HUES6 (cell line): ENCODE results near the gene CEP104.

ENCODE experiments used
- H3K27ac ChIP-seq: 2 replicates; pipeline ENCODE4 v1.7.0; 2013; ENCODE audit warnings: low read depth, mild to moderate bottlenecking, low read length, inconsistent platforms
- H3K27me3 ChIP-seq: 2 replicates; pipeline ENCODE4 v1.6.1; 2013; ENCODE audit warnings: low read length; ENCODE audit not compliant: control insufficient read depth, insufficient read depth
- H3K36me3 ChIP-seq: 2 replicates; pipeline ENCODE4 v1.6.1; 2013; ENCODE audit warnings: low read length; ENCODE audit not compliant: control insufficient read depth, insufficient read depth
- H3K4me1 ChIP-seq: 2 replicates; pipeline ENCODE4 v1.6.1; 2013; ENCODE audit warnings: low read length; ENCODE audit not compliant: control insufficient read depth, insufficient read depth
- H3K4me3 ChIP-seq: 2 replicates; pipeline ENCODE4 v1.5.1; 2013; ENCODE audit warnings: low read depth, low read length
- H3K9ac ChIP-seq: one replicate; pipeline ENCODE4 v1.6.1; 2013; ENCODE audit warnings: mild to moderate bottlenecking, low read length
- H3K9me3 ChIP-seq: 2 replicates; pipeline ENCODE4 v1.6.1; 2013; ENCODE audit warnings: low read depth, low read length; ENCODE audit not compliant: control insufficient read depth, insufficient read depth

CEP104 gene

DNA sequence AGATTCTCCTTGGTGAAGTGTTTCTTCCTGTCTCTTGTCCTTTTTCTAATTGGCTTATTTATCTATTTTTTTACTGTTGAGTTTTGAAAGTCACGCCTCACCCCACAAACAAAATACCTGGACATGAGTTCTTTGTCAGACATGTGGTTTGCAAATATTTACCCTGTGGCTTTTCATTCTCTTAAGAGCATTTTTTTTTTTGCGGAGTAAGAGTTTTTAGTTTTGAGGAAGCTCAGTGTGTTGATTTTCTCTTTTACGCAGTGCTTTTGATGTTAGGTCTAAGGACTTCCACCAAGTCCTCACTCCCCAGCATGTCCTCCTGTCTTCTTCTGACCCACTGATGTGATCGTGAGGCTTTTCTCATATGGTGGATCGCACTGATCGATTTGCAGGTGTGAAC lies 7.9 kb upstream of the CEP104 start:
- Histone ChIP-seq H3K9ac (no peak overlapping the region), H3K4me3 (no peak overlapping the region), H3K27ac (no peak overlapping the region), H3K9me3 (no peaks in the 10 kb centered on the region), H3K4me1 (peaks cover 5% of the 10 kb centered on the region; the same call in 1 of the 2 replicates), H3K27me3 (no peaks in the 10 kb centered on the region), H3K36me3 (0 out of 2 replicates have a peak, but pooled peaks cover 5% of the 10 kb centered on the region)

DNA sequence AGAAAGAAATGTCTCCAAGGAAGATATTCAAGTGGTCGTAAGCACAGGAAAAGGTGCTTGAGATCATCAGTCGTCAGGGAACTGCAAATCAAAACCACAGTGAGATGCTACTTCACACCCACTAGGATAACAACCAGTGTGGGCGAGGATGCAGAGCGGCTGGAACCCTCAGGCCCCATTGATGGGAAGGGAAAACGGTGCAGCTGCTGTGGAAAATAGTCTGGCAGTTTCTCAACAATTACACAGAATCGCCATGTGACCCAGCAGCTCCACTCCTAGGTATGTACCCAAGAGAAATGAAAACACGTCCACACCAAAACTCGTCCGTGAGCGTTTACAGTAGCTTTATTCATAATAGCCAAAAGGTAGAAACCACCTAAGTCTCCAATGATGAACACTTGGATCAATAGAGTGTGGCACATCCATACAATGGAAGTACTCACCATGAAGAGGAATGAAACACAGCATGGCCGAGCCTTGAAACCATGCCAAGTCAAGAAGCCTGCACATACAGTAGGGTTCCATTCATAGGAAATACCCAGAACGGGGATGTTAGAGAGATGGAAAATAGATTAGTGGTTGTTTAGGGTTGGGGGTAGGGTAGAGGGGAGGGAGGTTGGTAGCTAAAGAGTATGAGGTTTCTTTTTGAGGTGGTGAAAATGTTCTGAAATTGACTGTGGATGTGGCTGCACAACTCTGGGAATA lies 6.4 kb upstream of the CEP104 start:
- H3K27ac ChIP-seq: no peak overlapping the region
- H3K9ac ChIP-seq: no peak overlapping the region
- H3K4me3 ChIP-seq: no peak overlapping the region
- H3K9me3 ChIP-seq: no peaks in the 10 kb centered on the region
- H3K27me3 ChIP-seq: peaks cover 12% of the 10 kb centered on the region; the same call in 1 of the 2 replicates
- H3K4me1 ChIP-seq: peaks cover 10% of the 10 kb centered on the region; the same call in 1 of the 2 replicates
- 0 out of 2 replicates have a peak, but pooled peaks cover 3% of the 10 kb centered on the region for H3K36me3 ChIP-seq

DNA sequence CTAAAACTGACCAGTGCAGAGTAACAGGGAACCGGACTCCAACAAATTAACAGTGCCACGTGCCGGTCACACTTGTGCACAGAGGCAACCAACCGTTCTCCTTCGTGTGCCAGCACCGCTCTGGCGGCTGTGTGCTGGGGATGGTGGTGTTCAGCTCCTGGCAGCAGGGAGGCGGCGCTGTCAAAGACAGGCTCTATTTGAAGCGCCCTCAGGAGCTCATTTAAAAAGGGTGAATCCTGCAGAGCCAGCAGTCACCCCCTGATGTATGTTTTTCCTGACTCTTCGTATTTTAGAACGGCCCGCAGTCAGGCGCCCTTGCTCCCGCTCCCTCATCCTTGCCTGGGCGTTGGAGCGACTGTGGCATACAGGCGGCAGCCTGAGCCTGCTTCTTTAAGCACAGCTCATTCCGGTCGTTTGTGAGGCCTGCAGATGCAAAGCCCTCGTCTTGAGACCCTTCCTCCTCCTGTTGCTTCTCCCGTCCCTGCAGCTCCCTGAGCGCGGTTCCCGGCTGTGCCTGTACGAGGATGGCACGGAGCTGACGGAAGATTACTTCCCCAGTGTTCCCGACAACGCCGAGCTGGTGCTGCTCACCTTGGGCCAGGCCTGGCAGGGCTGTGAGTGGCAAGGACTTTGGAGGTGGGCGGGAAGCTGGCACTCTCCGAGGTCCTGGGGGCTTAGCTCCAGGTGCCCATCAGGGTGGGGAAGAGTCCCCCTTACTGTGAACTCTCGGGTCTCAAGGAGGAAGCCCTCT lies 1.4 kb upstream of the CEP104 start:
- Histone ChIP-seq H3K27me3 (peaks cover 21% of the 10 kb centered on the region; the same call in 1 of the 2 replicates), H3K4me1 (peaks cover 19% of the 10 kb centered on the region; the same call in 1 of the 2 replicates), H3K9me3 (no peaks in the 10 kb centered on the region), H3K27ac (no peak overlapping the region), H3K36me3 (no peaks in the 10 kb centered on the region), H3K9ac (no peak overlapping the region), H3K4me3 (peak overlapping the region; percentile 94)

DNA sequence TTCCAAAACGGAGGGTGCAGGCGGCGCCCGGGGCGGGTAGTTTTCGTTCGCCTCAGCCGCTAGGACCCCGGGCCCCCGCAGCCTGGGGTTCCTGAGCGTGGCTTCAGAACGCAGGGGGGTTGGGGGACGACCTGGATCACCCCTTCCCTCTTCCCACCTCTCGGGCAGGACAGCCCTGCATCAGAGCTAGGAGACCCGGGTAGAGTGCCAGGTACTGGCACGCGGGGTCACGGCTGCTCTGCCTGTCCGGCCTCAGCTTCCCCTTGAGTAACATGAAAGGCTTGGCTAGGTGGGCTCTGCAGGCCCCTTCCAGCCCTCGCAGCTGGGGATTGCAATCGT lies 749 bp upstream of the CEP104 start:
- peak overlapping the region; percentile 94 for H3K4me3 ChIP-seq
- no peaks in the 10 kb centered on the region for H3K36me3 ChIP-seq
- no peaks in the 10 kb centered on the region for H3K9me3 ChIP-seq
- H3K27ac ChIP-seq: no peak overlapping the region
- peaks cover 19% of the 10 kb centered on the region; the same call in 1 of the 2 replicates for H3K4me1 ChIP-seq
- H3K27me3 ChIP-seq: peaks cover 21% of the 10 kb centered on the region; the same call in 1 of the 2 replicates
- peak overlapping the region; percentile 35 for H3K9ac ChIP-seq

DNA sequence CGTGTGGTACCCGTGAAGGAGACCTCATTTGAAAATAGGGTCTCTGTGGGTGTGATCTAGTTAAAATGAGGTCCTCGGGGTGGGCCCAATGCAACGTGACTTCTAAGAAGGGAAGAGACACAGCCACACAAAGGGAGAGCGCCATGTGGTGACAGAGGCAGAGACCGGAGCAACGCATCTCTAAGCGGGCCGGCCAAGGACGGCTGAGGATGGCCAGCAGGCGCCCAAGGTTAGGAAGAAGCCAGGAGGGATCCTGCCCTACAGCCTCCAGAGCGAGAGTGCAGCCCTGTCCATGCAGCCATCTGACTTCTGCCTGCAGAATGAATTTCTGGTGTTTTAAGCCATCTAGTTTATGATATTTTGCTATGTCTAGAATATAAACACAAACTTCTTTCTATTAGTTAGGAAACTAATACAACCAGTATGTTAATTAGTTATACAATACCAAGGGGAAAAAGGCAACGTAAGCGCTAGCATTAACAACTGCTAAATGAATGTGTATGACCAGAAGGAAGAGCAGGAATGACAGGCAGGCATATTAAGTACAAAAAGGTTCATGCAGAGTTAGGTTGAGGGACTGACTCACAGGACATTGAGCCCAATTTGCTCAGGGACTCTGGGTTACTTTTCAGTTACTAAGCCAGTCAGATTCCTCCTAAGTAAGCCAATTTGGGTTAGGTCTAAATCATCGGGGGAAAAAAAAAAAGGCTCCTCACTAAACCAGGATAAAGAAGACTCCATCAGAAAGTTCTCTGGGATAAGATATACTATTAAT lies 4.1 kb downstream of the CEP104 start:
- no peak overlapping the region for H3K9ac ChIP-seq
- H3K9me3 ChIP-seq: no peaks in the 10 kb centered on the region
- peaks cover 21% of the 10 kb centered on the region for H3K36me3 ChIP-seq
- no peak overlapping the region for H3K27ac ChIP-seq
- H3K4me1 ChIP-seq: peaks cover 4% of the 10 kb centered on the region; the same call in 1 of the 2 replicates
- H3K4me3 ChIP-seq: no peak overlapping the region
- H3K27me3 ChIP-seq: peaks cover 4% of the 10 kb centered on the region; the same call in 1 of the 2 replicates

DNA sequence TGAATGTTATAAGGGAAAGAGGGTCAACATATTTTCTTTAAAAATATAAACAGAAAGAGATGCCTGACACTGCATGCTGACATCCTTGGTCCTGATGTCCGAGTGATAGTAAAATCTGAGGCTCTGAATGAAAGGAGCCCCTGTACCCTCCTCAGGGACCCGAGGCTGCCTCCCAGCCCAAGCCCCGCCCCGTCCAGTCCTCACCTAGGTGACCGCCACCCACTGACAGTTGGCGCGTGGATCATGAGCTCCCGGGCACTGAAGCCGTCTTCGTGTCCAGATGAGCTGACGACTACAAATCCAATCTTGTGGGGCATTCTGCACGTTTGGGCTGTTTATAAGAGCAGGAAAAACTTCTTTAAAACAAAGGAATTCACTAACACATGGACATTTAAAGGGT lies 4.9 kb downstream of the CEP104 start:
- Histone ChIP-seq H3K36me3 (peaks cover 26% of the 10 kb centered on the region), H3K4me3 (no peak overlapping the region), H3K27ac (no peak overlapping the region), H3K9me3 (no peaks in the 10 kb centered on the region), H3K4me1 (peaks cover 3% of the 10 kb centered on the region; the same call in 1 of the 2 replicates), H3K27me3 (no peaks in the 10 kb centered on the region), H3K9ac (no peak overlapping the region)

DNA sequence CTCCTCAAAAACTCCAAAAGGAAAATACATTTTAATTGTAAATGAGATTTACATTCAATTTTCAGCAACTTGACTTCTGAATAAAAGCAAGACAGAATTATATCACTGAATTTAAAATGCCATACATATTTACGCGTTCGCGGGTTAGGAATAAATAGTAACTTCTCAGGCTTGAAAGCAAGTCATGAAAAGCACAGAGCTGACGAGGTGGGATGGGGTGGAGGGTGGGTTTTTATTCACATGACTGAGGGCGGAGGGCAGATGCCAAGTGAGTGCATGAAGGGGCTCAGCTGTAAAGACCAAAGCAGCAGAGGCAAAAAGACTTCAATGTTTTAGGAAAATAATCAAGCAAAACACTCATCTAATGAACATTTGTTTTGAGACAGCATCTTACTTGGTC lies 5.7 kb downstream of the CEP104 start:
- no peak overlapping the region for H3K9ac ChIP-seq
- peaks cover 27% of the 10 kb centered on the region for H3K36me3 ChIP-seq
- no peak overlapping the region for H3K27ac ChIP-seq

DNA sequence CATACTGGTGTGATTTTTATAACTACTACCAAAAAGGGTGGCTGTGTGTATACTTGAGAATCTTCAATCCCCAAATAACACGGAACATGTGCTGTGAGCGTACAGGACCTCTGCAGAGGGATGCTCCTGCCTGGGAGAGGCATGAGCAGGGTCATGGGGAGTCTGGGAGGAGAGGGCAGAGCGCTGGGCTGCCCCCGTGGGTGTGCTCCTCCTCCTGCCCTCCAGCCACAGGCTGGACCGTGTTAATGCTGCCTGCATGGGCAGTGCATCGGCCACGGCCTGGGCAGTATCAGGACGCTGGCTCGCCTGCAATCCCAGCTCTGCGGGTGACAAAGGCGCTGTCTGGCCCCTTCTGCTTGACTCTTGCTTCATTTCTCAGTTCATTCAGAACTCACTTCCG lies 6.2 kb downstream of the CEP104 start:
- H3K4me1 ChIP-seq: peaks cover 3% of the 10 kb centered on the region; the same call in 1 of the 2 replicates

More for the DNA sequence above, 5.7 kb downstream of the CEP104 start:
- no peaks in the 10 kb centered on the region for H3K27me3 ChIP-seq
- H3K4me3 ChIP-seq: no peak overlapping the region
- H3K4me1 ChIP-seq: peaks cover 3% of the 10 kb centered on the region; the same call in 1 of the 2 replicates
- H3K9me3 ChIP-seq: no peaks in the 10 kb centered on the region

DNA sequence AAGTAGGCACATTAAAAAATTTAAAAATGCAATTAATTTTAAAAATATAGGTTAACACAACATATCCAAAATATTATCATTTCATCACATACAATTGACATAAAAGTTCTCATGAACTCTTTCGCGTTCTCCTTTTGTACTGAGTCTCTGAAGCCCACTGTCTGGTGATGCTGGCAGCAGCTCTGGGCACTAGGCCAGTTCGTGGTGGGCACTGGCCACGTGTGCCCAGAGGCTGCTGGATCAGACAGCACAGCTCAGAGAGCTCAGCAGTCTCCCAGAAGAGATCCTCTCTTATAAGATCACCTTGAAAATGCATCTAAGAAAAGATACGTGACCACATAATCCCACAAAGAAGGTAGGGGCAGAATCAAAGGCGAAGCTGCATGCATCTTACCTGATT lies 9.9 kb downstream of the CEP104 start:
- no peaks in the 10 kb centered on the region for H3K4me1 ChIP-seq
- no peak overlapping the region for H3K9ac ChIP-seq
- H3K9me3 ChIP-seq: no peaks in the 10 kb centered on the region
- H3K4me3 ChIP-seq: no peak overlapping the region
- H3K27ac ChIP-seq: no peak overlapping the region
- peaks cover 44% of the 10 kb centered on the region for H3K36me3 ChIP-seq
- no peaks in the 10 kb centered on the region for H3K27me3 ChIP-seq

More for the DNA sequence above, 6.2 kb downstream of the CEP104 start:
- Histone ChIP-seq H3K9me3 (no peaks in the 10 kb centered on the region), H3K9ac (no peak overlapping the region), H3K36me3 (peaks cover 27% of the 10 kb centered on the region), H3K27me3 (no peaks in the 10 kb centered on the region), H3K27ac (no peak overlapping the region), H3K4me3 (no peak overlapping the region)

DNA sequence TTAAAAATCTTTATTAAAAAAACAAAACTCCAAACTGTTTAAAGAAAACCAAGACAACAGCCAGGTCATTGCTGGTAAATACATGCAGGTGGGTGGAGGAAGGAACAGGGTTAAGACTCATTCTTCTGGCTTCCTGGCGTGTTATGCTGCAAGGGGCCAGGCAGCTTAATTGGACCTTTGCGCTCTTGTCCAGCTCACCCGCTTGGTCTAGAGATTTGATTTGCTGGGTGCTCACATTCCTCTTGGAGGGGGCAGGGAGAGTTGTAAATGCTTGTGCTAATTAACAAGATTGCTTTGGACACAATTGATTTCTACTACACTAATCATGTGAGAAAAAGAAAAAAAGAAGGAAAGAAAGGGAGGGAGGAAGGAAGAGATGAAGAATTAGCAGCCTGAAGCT lies 10.5 kb downstream of the CEP104 start:
- peaks cover 40% of the 10 kb centered on the region for H3K36me3 ChIP-seq
- no peak overlapping the region for H3K4me3 ChIP-seq
- no peak overlapping the region for H3K9ac ChIP-seq
- H3K9me3 ChIP-seq: no peaks in the 10 kb centered on the region
- H3K27ac ChIP-seq: no peak overlapping the region
- H3K27me3 ChIP-seq: no peaks in the 10 kb centered on the region
- no peaks in the 10 kb centered on the region for H3K4me1 ChIP-seq
